GM21717 (cell line): ENCODE results near the gene LRP3.
"Not testable (repeated sequence)": the region's sequence is repeated elsewhere in the genome, so short reads cannot be mapped to it uniquely, and the experiment has no call there.

Source experiments
- ATAC-seq: cut with Tn5 transposase; IDR thresholded peaks from one replicate; pipeline ENCODE4 v1.9.1; 2021; ENCODE audit warnings: mild to moderate bottlenecking, moderate library complexity; ENCODE audit not compliant: unreplicated experiment

The LRP3 gene, protein sequence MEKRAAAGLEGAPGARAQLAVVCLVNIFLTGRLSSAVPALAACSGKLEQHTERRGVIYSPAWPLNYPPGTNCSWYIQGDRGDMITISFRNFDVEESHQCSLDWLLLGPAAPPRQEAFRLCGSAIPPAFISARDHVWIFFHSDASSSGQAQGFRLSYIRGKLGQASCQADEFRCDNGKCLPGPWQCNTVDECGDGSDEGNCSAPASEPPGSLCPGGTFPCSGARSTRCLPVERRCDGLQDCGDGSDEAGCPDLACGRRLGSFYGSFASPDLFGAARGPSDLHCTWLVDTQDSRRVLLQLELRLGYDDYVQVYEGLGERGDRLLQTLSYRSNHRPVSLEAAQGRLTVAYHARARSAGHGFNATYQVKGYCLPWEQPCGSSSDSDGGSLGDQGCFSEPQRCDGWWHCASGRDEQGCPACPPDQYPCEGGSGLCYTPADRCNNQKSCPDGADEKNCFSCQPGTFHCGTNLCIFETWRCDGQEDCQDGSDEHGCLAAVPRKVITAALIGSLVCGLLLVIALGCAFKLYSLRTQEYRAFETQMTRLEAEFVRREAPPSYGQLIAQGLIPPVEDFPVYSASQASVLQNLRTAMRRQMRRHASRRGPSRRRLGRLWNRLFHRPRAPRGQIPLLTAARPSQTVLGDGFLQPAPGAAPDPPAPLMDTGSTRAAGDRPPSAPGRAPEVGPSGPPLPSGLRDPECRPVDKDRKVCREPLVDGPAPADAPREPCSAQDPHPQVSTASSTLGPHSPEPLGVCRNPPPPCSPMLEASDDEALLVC

DNA sequence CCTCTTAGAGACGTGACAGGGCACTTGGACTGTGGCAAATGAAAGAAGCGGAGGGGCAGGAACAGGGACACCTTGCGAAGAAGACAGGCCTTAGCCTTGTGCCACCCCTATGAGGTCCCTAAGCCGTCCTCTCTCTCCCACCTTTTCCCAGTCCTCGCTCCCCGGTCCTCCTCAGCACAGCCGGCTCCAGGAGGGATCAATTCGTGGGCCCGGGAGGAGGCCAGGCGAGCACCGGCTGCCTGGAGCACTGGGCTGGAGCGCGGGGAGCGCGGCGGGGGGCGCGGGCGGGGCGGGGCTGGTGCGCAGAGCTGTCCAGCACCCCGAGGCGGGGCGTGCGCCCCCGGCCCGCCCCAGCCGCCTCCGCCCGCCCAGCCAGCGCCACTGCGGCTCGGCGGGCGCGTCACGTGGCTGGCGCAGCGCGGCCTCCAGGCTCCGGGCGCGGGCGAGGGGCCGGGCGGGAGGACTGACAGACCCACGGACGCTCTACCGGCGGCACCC, at the start of gene LRP3:
TSS of gene LRP3 (plus strand) at position 466 of the 498 bp plus-strand sequence. CDS start 456 bp downstream, outside the sequence.
- no peak for ATAC-seq

DNA sequence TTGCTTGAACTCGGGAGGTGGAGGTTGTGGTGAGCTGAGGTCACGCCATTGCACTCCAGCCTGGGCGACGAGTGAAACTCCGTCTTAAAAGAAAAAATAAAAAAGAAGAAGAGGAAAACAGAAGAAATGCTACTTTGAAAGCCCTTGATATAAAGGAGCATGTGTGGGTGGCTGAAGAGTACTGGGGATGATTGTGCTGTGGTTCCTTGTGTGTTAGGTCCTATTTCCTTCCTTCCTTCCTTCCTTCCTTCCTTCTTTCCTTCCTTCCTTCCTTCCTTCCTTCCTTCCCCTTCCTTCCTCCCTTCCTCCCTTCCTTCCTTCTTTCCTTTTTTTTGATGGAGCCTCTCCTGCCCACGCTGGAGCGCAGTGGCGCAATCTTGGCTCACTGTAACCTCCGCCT, 47.9 kb upstream of the LRP3 start:
- ATAC-seq = no peak

DNA sequence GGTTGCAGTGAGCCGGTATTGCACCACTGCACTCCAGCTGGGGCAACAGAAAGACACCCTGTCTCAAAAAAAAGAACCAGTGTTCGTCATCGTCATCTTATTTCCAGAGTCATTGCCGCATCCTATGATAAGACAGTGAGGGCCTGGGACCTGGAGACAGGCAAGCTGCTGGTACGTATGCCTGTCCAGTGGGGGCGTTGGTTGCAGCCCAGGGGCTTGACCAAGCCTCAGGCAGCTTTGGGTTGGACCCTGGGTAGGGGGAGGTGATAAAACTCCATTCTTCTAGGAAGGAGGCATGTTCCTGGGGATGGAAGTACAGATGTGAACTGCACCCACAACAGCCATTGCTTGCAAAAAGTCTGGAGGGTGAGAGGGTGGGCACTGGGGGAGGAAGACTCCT, 46.6 kb upstream of the LRP3 start:
- ATAC-seq = no peak

DNA sequence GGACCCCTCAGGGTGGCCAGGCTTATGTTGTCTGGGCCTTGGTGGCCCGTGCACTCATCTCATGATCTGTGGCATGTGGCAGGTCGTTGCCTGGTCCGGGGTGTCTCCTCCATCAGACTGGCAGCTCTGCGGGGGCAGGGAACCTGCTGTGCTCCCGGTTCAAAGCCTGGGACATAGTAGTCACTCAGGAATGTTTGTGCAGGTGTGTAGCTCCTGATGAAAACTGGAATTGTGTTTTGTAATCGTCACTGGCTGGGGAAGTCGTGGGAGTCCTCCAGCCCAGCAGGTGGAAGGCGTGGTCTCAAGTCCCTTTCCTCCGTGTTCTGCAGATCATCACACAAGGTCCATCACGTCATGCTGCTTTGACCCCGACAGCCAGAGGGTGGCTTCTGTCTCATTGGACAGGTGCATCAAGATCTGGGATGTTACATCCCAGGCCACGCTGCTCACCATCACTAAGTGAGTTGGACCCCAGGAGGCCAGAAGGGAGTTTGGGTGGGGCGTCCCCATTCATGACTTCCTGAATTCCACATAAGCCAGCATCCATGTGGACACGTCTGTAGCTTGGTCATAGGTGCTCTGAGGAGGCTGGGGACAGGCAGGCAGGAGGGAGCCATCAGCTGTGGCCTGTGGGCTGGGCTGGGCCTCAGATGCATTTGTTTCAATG, 43.1 kb upstream of the LRP3 start:
- ATAC-seq = no peak

DNA sequence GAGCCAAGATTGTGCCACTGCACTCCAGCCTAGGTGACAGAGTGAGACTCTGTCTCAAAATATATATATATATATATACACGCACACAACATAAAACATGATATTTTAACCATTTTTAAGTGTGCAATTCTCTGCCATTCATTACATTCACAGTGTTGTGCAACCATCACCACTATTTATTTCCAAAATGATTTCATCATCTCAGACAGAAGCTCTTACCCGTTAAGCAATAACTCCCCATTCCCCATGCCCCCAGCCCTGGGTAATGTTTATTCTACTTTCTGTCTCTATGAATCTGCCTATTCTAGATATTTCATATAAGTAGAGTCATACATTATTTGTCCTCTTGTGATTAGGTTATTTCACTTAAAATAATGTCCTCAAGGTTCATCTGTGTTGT, 42.0 kb upstream of the LRP3 start:
- no peak for ATAC-seq

DNA sequence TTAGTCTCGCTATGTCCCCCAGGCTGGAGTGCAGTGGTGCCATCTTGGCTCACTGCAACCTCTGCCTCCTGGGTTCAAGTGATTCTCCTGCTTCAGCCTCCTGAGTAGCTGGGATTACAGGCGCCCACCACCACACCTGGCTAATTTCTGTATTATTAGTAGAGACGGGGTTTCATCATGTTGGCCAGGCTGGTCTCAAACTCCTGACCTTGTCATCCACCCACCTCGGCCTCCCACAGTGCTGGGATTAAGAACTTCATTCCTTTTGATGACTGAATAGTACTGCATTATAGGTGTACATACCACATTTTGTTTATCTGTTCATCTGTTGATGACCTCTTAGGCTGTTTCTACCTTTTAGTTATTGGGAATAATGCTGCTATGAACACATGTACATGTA, 41.5 kb upstream of the LRP3 start:
- ATAC-seq = not testable (repeated sequence)

DNA sequence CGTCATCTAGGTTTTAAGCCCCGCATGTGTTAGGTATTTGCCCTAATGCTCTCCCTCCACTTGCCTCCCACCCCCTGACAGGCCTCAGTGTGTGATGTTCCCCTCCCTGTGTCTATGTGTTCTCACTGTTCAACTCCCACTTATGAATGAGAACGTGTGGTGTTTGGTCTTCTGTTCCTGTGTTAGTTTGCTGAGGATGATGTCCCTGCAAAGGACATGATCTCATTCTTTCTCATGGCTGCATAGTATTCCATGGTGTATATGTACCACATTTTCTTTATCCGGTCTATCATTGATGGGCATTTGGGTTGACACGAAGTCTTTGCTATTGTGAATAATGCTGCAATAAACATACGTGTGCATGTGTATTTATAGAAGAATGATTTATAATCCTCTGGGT, 39.8 kb upstream of the LRP3 start:
- ATAC-seq = not testable (repeated sequence)

DNA sequence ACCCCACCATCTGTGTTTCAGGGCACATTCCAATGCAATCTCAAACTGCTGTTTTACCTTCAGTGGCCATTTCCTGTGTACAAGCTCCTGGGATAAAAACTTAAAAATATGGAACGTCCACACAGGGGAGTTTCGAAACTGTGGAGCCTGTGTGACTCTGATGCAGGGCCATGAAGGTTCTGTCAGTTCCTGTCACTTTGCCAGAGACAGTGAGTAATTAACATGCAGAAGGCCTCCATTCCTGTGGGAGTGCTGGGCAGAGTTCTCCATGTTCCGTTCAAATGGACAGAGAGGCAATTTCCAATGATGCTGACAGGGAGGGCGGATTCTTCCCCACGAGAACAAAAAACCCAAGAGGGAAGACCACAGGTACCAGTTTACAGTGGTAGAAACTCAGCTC, 37.8 kb upstream of the LRP3 start:
- no peak for ATAC-seq

DNA sequence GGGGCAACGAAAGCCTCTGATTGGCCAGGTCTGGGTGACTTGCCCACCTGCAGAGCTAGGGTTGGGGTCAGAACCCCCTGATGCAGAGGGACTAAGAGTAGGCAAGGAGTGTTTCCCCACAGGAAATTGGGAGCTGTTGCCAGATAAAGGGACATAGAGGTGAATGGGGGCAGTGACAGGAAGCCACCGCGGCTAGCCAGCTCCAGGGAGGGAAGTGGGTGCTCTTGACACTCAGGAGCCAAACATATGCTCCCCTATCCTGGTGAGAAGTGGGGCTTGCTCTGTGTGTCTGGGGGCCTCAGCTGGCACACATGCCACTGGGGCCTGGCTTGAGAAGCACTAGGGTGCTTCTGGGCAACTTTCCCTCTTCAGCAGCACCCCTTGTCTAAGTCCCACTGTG, 36.2 kb upstream of the LRP3 start:
- no peak for ATAC-seq

DNA sequence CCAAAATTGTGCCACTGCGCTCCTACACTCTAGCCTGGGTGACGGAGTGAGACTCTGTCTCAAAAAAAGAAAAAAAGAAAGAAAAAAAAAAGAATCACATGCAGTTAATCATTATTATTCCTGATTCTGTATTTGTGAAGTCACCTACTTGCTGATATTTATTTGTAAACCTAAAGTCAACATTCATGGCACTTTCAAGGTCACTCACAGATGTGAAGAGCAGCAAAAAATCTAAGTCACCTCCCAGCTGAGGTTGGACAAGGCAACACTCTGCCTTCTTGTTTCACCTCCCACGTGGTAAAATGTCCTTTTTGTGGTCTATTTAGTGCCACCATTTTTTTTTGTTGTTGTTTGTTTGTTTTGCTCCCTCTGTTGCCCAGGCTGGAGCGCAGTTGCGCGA, 35.8 kb upstream of the LRP3 start:
- ATAC-seq = no peak

DNA sequence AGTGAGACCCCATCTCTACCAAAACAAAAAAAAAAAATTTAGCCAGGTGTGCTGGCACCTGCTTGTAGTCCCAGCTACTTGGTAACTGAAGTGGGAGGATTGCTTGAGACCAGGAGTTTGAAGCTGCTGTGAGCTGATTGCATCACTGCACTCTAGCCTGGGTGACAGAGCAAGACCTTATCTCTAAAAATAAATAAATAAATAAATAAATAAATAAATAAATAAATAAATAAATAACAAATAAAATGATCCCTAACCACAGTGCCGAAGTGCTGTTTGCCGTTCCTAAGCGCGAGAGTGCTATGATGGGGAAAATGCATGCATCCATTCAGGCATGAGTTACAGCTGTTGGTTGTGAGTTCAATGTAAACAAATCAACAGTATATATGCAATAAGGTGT, 35.0 kb upstream of the LRP3 start:
- ATAC-seq = no peak

DNA sequence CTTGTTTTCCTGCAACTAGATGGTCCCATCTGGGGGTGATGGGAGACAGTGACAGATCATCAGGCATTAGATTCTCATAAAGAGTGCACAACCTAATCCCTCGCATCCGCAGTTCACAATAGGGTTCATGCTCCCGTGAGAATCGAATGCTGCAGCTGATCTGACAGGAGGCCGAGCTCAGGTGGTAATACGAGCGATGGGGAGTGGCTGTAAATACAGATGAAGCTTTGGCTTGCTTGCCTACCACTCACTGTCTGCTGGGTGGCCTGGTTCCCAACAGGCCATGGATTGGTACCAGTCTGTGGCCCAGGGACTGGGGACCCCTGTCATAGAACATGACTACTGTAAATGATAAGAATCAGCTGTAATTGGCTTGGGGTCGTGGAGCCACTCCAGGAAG, 34.2 kb upstream of the LRP3 start:
- no peak for ATAC-seq

DNA sequence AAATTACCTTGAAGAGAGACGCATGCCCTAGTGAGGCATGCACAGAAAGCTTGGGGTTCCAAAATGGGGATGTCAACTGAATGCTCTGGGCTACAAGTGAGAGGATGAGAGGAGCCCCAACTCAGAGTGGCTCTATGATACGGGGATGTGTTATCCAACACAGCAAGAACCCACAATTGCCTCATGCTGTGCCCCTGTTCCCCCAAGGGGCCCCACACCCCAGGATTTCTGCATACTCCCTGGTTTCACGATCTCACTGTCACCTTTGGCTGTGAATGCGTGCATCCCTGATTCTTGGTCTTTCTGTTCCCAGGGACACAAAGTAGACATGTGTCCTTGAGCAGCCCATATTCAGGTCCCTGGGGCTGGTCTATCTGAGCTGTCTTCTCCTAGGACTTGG, 32.9 kb upstream of the LRP3 start:
- ATAC-seq = no peak

DNA sequence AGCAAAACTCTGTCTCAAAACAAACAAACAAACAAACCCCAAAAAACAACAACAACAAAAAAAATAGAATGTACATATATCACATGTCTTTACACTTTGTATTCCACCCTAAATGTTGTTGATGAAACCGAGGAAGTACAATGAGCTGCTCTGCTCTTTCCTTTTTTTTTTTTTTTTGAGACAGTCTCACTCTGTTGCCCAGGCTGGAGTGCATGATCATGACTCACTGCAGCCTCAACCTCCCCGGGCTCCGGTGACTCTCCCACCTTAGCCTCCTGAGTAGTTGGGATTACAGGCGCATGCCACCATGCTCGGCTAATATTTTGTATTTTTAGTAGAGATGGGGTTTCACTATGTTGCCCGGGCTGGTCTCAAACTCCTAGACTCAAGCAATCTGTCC, 30.6 kb upstream of the LRP3 start:
- ATAC-seq = no peak

DNA sequence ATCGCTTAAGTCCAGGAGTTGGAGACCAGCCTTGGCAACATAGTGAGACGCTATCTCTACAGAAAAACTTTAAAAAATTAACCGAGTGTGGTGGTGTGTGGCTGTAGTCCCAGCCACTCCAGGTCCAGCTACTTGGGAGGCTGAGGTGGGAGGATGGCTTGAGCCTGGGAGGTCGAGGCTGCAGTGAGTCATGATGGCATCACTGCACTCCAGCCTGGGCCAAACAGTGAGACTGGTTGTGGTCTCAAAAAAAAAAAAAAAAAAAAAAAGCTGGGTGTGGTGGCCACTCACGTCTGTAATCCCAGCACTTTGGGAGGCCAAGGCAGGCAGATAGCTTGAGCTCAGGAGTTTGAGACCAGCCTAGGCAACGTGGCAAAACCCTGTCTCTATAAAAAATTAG, 28.1 kb upstream of the LRP3 start:
- ATAC-seq = not testable (repeated sequence)

DNA sequence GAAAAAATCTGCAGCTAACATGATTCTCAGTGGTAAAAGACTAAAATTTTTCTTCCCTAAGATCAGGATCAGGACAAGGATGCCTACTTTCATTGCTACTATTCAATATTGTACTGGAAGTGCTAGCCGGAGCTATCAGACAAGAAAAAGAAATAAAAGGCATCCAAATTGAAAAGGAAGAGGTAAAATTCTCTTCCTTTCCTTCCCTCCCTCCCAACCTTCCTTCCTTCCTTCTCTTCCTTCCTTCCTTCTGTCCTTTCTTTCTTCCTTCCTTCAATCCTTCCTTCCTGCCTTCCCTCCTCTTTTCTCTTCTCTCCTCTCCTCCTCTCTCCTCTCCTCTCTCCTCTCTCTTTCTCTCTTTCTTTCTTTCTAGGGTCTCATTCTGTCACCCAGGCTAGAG, 26.7 kb upstream of the LRP3 start:
- ATAC-seq = no peak

DNA sequence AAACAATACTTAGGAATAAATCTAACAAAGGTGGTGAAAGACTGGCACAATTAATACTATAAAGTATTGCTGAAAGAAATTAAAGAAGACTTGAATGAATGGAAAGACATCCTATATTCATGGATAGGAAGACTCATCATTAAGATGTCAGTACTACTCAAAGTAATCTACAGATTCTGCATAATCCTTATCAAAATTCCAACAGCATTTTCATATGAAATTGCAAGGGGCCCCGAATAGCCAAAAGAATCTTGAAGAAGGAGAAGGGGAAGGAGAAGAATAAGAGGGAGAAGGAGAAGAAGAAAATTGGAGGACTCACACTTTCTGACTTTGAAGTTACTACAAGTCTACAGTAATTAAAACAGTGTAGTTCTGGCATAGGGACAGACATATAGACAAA, 25.6 kb upstream of the LRP3 start:
- ATAC-seq = no peak

DNA sequence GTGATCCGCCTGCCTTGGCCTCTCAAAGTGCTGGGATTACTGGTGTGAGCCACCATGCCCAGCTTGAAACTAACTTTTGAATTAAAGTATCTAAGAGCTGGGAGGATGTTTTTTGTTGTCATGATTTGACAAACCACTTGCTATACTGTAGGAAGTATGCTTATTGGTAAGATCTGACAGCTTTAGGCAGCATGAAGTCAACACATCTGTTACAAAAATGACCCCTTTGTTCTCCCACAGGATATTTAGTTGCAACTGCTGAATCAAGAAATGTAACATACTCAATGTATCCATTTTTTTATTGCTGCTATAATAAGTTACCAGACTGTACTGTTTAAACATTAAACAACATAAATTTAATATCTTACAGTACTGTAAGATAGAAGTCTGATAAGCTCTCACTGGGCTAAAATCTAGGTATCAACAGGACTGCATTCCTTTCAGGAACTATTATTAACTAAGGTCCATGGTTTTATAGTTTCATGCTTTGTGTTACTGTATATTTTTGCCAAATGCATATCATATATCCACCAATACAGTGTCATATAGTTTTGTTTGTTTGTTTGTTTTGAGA, 22.8 kb upstream of the LRP3 start:
- ATAC-seq = no peak

DNA sequence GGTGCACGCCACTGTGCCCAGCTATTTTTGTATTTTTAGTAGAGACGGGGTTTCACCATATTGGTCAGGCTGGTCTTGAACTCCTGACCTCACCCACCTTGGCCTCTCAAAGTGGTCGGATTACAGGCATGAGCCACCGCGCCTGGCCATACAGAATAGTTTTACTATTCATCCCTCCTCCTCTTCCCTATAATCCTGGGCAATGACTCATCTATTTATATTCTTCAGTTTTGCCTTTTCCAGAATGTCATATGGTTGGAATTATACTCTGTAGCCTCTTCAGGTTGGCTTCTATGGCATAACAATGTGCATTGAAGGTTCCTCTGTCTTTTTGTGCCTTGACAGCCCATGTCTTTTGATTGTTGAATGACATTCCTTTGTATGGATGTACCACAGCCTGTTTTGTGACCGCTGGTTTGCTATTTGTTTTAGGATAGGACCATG, 22.2 kb upstream of the LRP3 start:
- no peak for ATAC-seq

DNA sequence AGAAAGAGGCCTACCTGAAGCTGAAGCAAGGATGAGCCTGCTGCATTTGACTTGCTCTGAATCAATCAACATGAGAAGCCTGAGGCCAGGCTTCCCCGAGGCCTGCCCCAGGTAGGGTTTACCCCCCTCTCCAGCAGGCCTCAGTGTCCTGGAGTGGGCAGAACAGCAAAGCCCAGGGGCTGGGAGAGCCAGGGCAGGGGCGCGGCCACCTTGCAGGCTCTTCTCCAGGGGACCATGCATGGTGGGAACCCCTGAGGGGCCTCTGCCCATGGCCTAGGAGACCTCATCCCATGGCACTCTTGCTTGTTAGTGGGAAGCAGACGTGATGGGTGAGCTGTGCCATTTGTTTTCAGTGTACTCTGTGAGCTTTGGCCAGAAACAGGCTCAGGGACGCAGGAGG, 19.9 kb upstream of the LRP3 start:
- no peak for ATAC-seq

DNA sequence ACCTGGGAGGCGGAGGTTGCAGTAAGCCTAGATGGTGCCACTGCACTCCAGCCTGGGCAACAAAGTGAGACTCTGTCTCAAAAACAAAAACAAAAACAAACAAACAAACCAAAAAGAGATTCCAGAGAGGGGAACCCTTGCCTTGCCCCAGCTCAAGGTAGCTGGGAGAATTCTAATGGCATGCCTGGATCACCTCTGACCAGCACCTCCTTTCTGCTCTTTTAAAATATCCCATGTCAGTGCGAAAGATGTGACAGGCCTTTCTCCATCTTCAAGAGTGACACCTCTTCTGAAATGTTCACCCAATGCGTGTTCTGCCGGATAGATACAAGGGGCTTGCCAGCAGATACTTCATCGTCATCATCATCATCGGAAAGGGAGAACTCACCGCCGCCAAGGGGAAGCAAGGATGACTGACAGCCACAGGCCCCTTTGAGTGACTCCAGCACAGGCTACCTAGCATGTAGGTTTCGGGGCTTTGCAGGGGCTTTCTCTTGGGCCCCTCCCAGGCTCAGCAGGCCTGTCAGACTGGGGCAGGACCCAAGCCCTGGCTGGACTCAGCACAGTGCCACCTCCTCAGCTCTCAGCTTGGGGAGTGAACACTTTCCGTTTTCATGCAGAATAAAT, 18.9 kb upstream of the LRP3 start:
- ATAC-seq = no peak
